Stimulated activated CD8-positive, alpha-beta memory T cell treated with anti-CD3 and anti-CD28 coated beads, Interleukin-12 subunit alpha, Interleukin-12 subunit beta, amount 100 ng/mL, for 1 hour (primary cell): ENCODE measurements around the gene PLCB3.

Experiments
- DNase-seq: peaks from one replicate; pipeline ENCODE4 v3.0.0-alpha.2; 2020; ENCODE audit warnings: low read depth

PLCB3 gene

DNA sequence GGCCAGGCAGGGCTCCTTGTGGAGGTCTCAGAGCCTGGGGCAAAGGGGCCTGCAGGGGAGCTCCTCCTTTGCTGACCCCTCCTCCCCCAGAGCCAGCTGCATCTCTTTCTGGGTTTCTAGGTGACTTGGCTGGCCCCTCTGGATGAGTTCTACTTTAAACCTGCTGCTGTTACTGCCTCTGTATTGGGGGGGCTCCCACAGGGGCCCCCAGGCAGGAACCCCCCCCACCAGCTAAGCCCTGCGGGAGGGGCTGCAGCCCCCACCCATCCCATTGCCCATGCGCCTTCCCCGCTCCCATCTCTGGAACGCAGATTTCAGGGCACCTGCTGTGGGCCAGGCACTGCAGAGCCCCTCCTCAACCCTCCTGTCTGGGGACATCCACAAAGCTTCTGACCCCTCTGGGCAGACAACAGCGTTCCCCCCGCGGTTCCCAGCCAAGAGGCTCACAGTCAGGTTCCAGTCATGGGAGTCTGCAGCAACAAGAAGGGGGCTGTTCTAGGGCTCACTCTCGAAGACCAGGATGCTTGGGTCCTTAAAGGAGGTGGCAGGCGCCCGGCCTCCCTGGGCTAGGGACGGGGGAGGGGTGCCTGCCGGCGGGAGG lies 815 bp upstream of the PLCB3 start:
- no peak for DNase-seq

DNA sequence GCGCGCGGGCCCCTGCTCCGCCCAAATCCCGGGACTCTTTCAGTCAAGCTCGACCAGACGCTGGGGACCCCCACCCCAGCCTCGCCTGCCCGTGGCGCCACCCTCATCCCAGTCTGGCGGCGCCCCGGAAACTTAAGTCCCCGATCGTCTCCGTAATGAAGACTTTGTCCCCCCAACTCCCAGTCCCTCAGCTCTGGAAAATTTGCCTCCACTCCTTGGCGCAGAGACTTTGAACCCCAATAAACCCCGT lies 348 bp downstream of the PLCB3 start:
- no peak for DNase-seq

DNA sequence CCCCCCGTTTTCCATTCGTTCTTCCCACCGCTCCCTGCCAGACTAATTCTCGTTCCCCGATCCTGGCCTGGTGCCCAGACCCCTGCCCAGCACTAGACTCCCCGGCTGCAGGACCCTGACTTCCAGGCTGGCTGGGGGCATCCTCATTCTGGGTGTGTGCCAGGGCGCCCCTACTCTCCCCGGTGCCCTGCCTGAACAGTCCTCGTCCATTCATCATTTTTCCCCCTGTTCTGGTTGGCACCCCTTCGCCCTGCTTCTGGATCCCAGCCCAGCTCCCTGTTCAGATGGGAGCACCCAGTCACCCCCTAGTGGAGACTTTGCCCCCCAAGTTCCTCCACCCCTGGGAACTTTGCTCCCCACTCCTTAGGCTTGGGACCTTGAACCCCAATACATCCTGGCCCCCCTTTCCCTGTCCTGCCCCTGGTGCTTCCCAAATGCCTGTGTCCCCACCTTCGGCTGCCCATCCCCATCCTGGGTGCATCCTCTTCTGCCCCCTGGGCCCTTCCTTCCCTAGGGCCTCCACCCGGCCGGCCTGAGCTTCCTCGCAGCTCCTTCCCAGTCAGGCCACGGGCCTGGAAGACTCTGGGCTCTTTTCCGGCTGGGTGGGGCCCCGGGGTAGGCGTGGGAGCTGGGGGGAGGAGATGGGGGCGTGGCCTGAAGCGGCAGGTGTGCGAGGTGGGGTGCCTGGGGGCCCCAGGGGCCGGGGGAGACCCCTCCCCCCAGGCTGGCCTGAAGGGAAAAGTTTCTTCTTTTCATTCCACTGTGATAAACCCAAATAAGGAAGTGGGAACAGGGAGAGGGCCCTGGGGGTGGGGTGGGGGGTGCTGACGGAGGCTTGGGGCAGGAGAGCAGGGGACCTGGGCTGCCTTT lies 908 bp downstream of the PLCB3 start:
- no peak for DNase-seq

DNA sequence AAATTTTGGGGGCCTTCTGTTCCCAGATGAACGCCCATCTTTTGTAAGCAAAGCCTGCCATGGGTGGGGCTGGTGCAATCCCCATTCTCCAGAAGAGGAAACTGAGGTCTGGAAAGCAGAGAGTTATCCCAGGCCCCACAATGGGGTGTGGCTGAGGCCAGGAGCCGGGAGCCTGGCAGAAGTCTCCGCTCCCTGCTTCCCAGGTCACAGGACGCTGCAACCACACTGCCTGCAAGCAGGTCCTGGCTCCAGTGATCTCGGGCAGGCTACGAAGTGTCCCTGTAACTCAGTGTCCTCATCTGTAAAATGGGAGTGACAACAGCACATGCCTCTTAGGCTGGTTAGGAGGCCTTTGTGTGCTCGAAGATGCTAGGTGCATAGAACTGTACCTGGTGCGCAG lies 1.7 kb downstream of the PLCB3 start:
- DNase-seq = no peak

DNA sequence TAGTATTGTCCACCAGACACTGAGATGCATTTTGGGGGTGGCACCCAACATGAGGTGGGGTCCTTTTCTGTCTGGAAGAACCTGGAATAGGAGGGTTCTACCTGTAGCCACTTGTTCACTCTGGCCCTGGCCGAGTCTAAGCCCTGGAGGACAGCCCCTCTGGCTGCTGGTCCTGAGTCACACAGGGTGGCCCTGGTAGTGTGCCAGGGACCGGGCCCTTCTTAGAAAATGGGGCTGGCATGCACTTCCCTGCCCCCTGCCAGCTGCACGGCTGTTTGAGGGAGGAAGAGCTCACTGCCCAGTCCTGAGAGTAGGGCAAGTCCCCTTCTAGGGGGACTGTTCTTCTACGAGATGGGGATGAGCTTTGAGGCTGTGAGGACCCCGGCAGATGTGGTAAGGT lies 2.2 kb downstream of the PLCB3 start:
- DNase-seq = no peak

DNA sequence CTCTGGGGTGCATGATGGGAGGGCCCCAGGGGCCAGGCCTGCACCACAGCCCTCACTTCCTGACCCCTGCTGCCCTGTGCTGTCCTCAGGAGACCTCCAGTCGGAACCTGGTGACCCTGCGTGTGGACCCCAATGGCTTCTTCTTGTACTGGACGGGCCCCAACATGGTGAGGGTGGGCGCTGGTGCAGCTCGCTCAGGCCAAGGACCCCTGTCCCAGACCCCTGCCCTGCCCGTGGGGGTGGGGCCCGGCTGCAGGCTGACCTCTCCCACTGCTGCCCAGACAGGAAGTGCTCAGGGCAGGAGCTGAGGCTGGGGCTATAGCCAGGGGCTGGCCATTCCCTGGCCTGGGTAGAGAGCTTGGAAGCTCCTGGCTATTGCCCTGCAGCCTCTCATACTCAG lies 3.0 kb downstream of the PLCB3 start:
- no peak for DNase-seq

DNA sequence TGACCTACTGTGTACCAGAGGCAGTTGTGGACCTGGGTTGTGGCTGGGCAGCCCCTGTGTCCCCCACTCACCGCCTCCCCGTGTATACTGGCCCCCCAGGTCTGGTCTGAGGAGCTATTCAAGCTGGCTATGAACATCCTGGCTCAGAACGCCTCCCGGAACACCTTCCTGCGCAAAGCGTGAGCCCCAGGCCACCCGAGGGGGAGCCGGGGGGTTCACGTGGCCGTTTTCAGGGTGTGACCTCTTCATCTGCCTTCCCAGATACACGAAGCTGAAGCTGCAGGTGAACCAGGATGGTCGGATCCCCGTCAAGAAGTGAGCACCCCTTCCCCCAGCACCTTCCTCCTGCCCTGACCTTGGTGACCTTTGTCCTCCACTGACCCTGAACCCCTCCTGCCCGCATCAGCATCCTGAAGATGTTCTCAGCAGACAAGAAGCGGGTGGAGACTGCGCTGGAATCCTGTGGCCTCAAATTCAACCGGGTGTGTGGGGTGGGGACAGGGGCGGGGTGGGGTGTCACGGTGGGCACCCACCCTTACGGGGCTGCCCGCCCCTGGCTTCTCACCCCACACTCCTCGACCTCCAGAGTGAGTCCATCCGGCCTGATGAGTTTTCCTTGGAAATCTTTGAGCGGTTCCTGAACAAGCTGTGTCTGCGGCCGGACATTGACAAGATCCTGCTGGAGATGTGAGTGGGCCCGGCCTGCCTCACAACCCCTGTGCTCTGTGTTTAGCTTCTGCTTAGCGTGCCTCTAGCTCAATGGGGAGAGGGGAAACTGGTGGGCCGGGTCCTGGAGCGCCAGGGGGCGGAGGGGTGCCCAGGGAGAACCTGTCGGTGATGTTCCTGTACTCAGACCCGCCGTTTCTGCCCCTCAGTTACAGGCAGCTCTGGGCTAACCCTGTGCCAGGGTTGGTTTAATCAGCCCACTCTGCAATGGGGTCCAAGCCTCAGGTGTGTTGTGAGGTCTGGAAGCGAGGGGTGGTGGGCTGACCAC lies 4.1 kb downstream of the PLCB3 start:
- DNase-seq = no peak

DNA sequence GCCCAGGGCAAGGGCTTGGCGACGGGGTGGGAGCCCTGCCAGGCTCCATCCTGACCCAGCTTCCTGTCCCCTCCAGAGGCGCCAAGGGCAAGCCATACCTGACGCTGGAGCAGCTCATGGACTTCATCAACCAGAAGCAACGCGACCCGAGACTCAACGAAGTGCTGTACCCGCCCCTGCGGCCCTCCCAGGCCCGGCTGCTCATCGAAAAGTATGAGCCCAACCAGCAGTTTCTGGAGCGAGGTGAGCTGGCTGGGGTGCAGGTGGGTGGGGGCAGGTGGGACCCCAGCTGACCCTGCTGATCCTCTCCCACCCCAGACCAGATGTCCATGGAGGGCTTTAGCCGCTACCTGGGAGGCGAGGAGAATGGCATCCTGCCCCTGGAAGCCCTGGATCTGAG lies 5.0 kb downstream of the PLCB3 start:
- DNase-seq = no peak

DNA sequence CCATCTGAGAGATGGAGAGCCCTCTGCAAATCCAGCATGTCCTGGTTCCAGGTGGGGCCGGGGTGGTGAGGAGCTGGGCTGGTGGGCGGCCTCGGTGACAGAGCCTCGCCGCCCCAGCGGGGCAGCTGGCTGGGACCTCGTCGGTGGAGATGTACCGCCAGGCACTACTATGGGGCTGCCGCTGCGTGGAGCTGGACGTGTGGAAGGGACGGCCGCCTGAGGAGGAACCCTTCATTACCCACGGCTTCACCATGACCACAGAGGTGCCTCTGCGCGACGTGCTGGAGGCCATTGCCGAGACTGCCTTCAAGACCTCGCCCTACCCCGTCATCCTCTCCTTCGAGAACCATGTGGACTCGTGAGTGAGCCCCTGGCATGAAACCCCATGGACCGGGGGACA lies 7.0 kb downstream of the PLCB3 start:
- no peak for DNase-seq

DNA sequence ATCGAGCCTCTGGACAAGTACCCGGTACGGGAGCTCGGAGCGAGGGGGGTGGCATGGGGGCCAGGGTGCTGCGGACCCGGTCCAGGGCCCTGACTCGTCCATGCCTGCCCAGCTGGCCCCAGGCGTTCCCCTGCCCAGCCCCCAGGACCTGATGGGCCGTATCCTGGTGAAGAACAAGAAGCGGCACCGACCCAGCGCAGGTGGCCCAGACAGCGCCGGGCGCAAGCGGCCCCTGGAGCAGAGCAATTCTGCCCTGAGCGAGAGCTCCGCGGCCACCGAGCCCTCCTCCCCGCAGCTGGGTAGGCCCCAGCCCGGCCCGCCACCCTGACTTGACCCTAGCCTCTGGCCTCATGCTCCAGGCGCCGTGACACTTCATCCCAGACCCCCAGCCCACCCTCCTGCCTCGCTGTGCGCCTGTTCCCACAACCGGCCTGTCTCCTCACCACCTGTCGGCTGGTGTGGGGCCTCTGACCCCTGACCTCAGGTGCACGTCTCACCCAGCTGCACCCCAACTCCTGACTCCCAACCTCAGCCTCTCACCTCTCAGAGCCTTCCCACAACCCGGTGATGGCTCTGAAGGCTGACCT lies 7.7 kb downstream of the PLCB3 start:
- DNase-seq = no peak

DNA sequence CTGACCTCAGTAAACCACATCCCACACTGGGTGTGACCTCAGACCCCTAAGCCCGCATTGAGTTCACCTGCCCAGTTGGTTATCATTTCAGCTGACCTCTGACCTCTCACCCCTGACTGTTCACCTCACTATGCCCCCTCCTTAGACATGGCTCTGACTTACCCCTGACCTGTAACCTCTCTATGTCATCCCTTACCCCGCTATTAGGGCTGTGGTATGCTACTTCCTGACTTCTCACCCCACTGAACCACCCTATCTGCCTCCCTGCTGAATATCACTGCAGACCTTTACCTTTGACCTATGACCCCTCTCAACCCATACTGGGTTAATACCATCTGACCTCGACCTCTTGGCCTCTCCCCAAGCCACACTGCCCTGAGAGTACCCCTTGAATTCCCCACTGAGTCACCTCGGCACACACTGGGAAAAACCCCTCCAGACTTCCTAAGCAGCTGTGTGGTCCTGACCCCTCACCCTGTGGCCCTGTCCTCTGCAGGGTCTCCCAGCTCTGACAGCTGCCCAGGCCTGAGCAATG lies 8.3 kb downstream of the PLCB3 start:
- no peak for DNase-seq

DNA sequence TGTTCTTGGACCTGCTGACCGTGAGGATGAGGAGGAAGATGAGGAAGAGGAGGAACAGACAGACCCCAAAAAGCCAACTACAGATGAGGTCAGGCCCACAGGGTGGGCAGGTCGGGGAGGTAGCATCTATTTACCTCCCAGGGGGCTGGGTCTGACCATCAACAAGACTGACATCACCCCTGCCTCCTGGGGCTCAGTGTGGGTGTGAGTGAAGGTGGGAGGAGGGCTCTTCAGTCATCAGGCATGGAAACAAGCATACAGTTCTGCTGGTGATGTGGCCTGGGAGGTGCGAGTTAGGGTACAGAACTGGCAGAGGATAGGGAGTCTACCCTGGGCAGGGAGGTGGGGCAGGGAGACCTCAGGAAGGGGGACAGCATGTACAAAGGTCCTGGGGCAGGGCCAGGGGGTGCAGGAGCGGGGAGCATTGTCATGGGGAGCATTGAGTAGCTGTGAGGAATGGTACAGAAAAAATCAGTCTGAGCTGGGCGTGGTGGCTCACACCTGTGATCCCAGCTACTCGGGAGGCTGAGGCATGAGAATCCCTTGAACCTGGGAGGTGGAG lies 8.9 kb downstream of the PLCB3 start:
- no peak for DNase-seq

DNA sequence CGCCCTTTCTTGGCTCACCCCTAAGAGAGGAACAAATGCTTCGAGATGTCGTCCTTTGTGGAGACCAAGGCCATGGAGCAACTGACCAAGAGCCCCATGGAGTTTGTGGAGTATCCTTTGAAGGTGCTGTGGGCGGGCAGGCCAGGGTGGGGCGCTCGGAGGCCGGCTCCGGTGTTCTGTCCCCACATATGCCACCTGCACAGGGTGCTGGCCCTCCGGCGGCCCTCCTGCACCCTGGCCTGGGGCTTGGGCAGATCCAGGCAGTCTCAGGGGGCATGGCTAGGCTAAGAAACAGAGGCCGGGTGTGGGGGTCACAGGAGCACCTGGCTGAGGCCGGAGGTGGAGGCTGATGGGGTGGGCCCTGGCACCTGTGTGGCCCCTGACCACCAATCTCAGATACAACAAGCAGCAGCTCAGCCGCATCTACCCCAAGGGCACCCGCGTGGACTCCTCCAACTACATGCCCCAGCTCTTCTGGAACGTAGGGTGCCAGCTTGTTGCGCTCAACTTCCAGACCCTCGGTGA lies 10.3 kb downstream of the PLCB3 start:
- DNase-seq = no peak

DNA sequence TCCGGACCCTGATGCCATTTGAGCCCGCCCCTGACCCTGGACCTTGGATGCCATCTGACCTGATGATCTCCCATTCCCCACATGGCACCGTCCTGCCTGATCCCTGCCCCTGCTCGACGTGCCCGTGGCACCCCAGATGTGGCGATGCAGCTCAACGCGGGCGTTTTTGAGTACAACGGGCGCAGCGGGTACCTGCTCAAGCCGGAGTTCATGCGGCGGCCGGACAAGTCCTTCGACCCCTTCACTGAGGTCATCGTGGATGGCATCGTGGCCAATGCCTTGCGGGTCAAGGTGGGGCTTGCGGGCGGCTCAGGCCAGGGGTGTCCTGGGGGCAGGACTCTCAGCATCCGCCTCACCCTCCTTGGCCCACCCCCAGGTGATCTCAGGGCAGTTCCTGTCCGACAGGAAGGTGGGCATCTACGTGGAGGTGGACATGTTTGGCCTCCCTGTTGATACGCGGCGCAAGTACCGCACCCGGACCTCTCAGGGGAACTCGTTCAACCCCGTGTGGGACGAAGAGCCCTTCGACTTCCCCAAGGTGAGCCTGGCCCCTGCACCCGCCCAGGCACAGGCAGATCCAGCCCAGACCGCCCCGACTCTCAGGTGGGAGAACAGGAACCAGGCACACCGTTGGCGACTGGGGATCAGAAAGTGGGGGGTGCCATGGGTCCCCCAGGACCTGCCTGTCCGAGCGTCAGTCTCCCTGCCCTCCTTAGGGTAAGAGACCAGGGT lies 11.1 kb downstream of the PLCB3 start:
- no peak for DNase-seq

DNA sequence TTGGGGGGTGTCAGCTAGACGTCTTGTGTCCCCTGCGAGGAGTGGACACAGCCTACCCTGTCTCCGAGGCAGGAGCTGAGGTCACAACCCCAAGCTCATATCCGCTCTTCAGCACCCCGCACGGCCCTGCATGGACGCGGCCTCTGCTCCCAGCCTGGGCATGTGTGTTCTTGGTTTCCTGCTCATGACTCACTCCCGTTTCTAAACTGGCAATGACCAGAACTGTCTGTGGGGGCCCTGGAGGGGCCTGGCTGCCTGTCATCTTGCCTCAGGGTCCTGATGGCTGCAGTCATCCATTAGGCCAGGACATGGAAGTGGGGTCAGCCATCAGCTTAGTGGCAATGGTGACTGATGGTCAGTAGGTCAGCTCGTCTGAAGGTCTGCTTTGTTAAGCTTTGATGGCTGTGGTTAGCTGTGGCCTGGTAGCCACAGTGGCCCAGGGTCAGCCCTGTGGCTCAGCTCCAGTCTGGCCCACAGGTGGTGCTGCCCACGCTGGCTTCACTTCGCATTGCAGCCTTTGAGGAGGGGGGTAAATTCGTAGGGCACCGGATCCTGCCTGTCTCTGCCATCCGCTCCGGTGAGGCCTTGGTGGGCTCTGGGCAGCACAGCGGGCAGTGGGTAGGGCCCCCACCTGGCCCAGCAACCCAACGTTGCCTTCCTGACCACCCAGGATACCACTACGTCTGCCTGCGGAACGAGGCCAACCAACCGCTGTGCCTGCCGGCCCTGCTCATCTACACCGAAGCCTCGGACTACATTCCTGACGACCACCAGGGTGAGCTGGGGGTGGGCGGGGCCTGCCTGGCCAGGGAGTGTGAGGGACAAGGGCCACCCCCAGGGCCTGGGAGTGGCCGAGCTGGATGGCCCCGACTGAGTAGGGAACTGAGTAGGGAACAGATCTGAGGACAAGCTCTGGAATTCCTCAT lies 12.0 kb downstream of the PLCB3 start:
- DNase-seq = no peak

DNA sequence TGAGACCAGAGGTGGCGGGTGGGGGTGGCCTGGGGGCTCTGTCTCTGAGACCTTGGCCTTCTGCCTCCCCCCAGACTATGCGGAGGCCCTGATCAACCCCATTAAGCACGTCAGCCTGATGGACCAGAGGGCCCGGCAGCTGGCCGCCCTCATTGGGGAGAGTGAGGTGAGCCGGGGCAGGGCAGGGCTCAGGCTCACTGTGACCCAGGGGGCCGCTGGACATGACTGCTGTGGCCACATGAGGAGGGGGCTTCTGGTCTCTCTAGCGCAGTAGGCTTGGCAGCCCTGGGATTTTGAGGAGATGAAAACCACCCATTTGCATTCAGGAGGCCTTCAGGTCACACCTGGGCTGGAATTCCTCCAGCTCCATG lies 12.6 kb downstream of the PLCB3 start:
- DNase-seq = no peak

DNA sequence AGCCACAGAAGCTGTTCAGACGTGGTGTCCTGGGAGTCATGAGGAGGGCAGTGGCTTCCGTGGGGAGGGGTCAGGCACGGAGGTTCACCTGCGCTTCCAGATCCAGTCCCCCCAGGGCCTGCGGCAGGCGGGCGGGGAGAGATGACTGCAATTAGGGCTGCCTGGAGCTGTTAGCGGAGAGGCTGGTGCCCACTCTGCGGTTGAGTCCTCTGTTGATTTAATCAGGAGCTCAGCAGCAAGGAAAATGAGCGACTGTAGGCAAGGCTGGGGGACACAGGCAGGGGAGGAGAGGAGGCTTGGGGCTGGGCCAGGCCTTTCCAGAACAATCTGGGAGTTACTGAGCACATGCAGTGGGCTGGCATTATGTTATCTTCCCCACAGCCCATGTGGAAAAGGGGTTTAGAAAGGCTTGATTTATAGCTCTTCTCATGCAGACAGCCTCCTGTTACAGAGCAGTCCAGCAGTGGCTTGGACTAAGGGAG lies 13.1 kb downstream of the PLCB3 start:
- no peak for DNase-seq

DNA sequence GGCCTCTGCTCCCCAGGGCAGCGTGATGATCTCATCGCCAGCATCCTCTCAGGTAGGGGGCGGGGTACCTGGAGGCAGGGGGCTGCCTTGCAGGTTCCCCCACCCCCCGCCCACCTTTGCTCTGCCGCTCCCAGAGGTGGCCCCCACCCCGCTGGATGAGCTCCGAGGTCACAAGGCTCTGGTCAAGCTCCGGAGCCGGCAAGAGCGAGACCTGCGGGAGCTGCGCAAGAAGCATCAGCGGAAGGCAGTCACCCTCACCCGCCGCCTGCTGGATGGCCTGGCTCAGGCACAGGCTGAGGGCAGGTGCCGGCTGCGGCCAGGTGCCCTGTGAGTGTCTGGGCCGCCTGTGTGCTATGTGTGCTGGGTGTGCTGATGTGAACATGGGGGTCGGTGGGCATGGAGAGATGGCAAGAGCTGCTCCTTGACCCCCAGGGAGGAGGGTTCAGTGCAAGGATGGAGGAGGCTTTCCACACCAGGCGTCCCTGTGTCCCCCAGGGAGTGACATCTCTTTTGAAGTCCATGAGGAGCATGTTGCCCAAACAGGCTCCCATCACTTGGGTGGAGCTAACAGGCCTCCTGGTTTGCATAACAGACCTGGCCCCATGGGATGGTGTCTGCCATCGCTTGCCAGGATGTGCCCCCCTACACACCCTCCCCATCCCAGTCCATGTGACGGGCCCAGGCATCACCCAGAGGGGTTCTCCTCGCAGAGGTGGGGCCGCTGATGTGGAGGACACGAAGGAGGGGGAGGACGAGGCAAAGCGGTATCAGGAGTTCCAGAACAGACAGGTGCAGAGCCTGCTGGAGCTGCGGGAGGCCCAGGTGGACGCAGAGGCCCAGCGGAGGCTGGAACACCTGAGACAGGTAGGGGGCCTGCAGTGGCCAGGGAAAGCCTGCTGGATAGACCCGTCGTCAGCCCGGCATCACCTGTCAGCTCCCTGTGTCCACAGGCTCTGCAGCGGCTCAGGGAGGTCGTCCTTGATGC lies 14.1 kb downstream of the PLCB3 start:
- no peak for DNase-seq

DNA sequence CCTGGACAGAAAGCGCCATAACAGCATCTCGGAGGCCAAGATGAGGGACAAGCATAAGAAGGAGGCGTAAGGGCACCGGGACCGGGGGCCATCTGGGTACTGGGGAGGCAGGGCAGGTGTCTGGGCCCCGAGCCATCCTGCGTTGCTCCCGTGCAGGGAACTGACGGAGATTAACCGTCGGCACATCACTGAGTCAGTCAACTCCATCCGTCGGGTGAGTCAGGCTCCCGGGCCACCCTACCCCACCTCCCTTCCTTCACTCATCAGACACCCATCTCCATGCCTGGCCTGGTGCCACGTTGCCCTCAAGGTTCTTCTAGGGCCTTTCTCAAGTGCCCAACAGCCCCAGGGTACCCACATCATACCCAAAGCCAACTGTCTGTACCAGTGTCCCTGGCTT lies 15.0 kb downstream of the PLCB3 start:
- no peak for DNase-seq
